SH-SY5Y (cell line): ENCODE measurements around the gene POLR2E.

Experiments
- GATA2 ChIP-seq: IDR thresholded peaks from 2 replicates; pipeline ENCODE4 v1.6.1; 2011; ENCODE audit warnings: mild to moderate bottlenecking, low read depth, low read length
- GATA3 ChIP-seq: IDR thresholded peaks from 2 replicates; pipeline ENCODE4 v1.6.1; 2011; ENCODE audit warnings: low read depth, mild to moderate bottlenecking, low read length, moderate library complexity

DNA sequence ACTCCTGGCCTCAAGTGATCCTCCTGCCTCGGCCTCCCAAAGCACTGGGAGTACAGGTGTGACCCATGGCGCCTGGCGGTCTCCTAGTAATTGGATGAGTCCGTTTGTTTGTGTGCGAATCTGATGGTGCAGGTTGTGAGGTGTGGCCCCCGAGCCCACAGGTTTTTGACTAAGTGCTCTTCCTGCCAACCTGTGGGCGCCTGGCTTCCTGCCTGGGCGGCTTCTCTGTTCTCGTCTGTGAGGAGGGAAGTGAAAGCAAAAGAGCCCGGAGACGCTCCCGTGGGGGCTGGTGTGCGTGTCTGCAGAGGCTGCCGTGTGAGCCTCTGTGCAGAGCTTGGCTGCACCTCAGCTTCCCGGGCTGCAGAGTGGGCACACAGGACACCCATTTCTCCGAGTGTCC lies 18.2 kb downstream of the POLR2E start:
- TF ChIP-seq GATA2 (no peak), GATA3 (no peak)
